HepG2 (cell line): ENCODE measurements around the gene CALR. TPM values are rescaled to one million over a fixed set of nuclear protein-coding genes. Genes with fewer than 3 reads are reported as not detected.
A peak's percentile ranks its signal among the peaks of the same experiment; 100 is the strongest.

Experiments
- CENPX ChIP-seq: sonication (generic); formaldehyde crosslinking; IDR thresholded peaks from 2 replicates; pipeline ENCODE4 v1.9.0; 2021; ENCODE audit warnings: mild to moderate bottlenecking, missing genetic modification reagents, moderate library complexity
- CHD2 ChIP-seq: IDR thresholded peaks from 2 replicates; pipeline ENCODE4 v1.6.1; 2011; ENCODE audit warnings: low read depth, low read length, improper control_type of control experiment
- DMTF1 ChIP-seq: sonication (generic); formaldehyde crosslinking; IDR thresholded peaks from 2 replicates; pipeline ENCODE4 v1.4.0; 2020; ENCODE audit warnings: mild to moderate bottlenecking, missing genetic modification reagents
- ERF ChIP-seq: IDR thresholded peaks from 2 replicates; pipeline ENCODE4 v1.6.1; 2018; ENCODE audit warnings: missing biosample characterization, missing genetic modification reagents
- FLYWCH1 ChIP-seq: sonication (generic); formaldehyde crosslinking; IDR thresholded peaks from 2 replicates; pipeline ENCODE4 v1.8.1; 2023; ENCODE audit warnings: mild to moderate bottlenecking, missing genetic modification reagents
- FOSL2 ChIP-seq: sonication (generic); formaldehyde crosslinking; IDR thresholded peaks from 2 replicates; pipeline ENCODE4 v1.4.0; 2020; ENCODE audit warnings: missing genetic modification reagents
- FOXK1 ChIP-seq: sonication (generic); formaldehyde crosslinking; IDR thresholded peaks from 2 replicates; pipeline ENCODE4 v1.4.0; 2020; ENCODE audit warnings: low read depth, missing genetic modification reagents, borderline replicate concordance
- HNF4A ChIP-seq: sonication (generic); formaldehyde crosslinking; IDR thresholded peaks from 2 replicates; pipeline ENCODE4 v1.4.0; 2020; ENCODE audit warnings: missing genetic modification reagents
- MED8 ChIP-seq: sonication (generic); formaldehyde crosslinking; IDR thresholded peaks from 2 replicates; pipeline ENCODE4 v1.8.1; 2023; ENCODE audit warnings: mild to moderate bottlenecking, missing genetic modification reagents; ENCODE audit not compliant: insufficient replicate concordance
- MEIS2 ChIP-seq: sonication (generic); formaldehyde crosslinking; IDR thresholded peaks from 2 replicates; pipeline ENCODE4 v1.9.0; 2021; ENCODE audit warnings: mild to moderate bottlenecking, missing genetic modification reagents
- MTA3 ChIP-seq: sonication (generic); formaldehyde crosslinking; IDR thresholded peaks from 2 replicates; pipeline ENCODE4 v1.4.0; 2020; ENCODE audit warnings: missing genetic modification reagents
- MYC ChIP-seq: sonication (generic); formaldehyde crosslinking; IDR thresholded peaks from 2 replicates; pipeline ENCODE4 v1.9.0; 2021; ENCODE audit warnings: missing genetic modification reagents, borderline replicate concordance
- RBM39 ChIP-seq: fragments of 200-400 bp; formaldehyde crosslinking; IDR thresholded peaks from one replicate; pipeline ENCODE4 v1.6.1; 2018; ENCODE audit warnings: antibody characterized with exemption, mild to moderate bottlenecking, low read depth, low read length; ENCODE audit not compliant: poor library complexity, severe bottlenecking
- RNF2 ChIP-seq: fragments of 450-650 bp; conservative IDR thresholded peaks from 2 replicates; pipeline ENCODE4 v1.6.1; 2016; ENCODE audit warnings: low read depth
- SALL2 ChIP-seq: sonication (generic); formaldehyde crosslinking; IDR thresholded peaks from 2 replicates; pipeline ENCODE4 v1.8.1; 2023; ENCODE audit warnings: mild to moderate bottlenecking, missing genetic modification reagents, inconsistent platforms
- TAF1 ChIP-seq: sonication (generic); formaldehyde crosslinking; IDR thresholded peaks from 2 replicates; pipeline ENCODE4 v1.4.0; 2020; ENCODE audit warnings: missing genetic modification reagents
- TMF1 ChIP-seq: sonication (generic); formaldehyde crosslinking; IDR thresholded peaks from 2 replicates; pipeline ENCODE4 v1.8.1; 2022; ENCODE audit warnings: low read depth, missing genetic modification reagents
- ZBTB20 ChIP-seq: sonication (generic); formaldehyde crosslinking; IDR thresholded peaks from 2 replicates; pipeline ENCODE4 v1.8.1; 2023; ENCODE audit warnings: missing genetic modification reagents, low read depth, mild to moderate bottlenecking, borderline replicate concordance
- ZBTB42 ChIP-seq: sonication (generic); formaldehyde crosslinking; IDR thresholded peaks from 2 replicates; pipeline ENCODE4 v1.5.0; 2020; ENCODE audit warnings: mild to moderate bottlenecking, missing genetic modification reagents
- ZFP90 ChIP-seq: sonication (generic); formaldehyde crosslinking; IDR thresholded peaks from 2 replicates; pipeline ENCODE4 v1.8.0; 2022; ENCODE audit warnings: missing genetic modification reagents, mild to moderate bottlenecking, inconsistent platforms, borderline replicate concordance
- ZNF12 ChIP-seq: sonication (generic); formaldehyde crosslinking; IDR thresholded peaks from 2 replicates; pipeline ENCODE4 v1.5.0; 2020; ENCODE audit warnings: missing genetic modification reagents
- ZNF230 ChIP-seq: sonication (generic); formaldehyde crosslinking; IDR thresholded peaks from 2 replicates; pipeline ENCODE4 v1.4.0; 2020; ENCODE audit warnings: mild to moderate bottlenecking, missing genetic modification reagents
- ZNF644 ChIP-seq: IDR thresholded peaks from 2 replicates; pipeline ENCODE4 v1.6.1; 2016; ENCODE audit warnings: low read depth
- ZNF672 ChIP-seq: sonication (generic); formaldehyde crosslinking; IDR thresholded peaks from 2 replicates; pipeline ENCODE4 v1.8.1; 2022; ENCODE audit warnings: missing genetic modification reagents
- ZNF720 ChIP-seq: sonication (generic); formaldehyde crosslinking; IDR thresholded peaks from 2 replicates; pipeline ENCODE4 v1.4.0; 2020; ENCODE audit warnings: missing genetic modification reagents
- ZNF788 ChIP-seq: sonication (generic); formaldehyde crosslinking; IDR thresholded peaks from 2 replicates; pipeline ENCODE4 v1.5.0; 2020; ENCODE audit warnings: mild to moderate bottlenecking, missing genetic modification reagents, borderline replicate concordance
- polyA plus RNA-seq, 8 experiments: library from polyadenylated mRNA; depleted of rRNA in 3 of 8; stranded (reverse) in 7 of 8; unstranded in 1 of 8; fragments of >200 nt; fragmentation: Illumina TruSeq in 4 of 8; extraction: Trizol in 4 of 8; gene quantifications; 2 replicates each; pipeline versions ENCODE4 v1.2.1 to v1.2.3, GENCODE V29; 2011 to 2016; ENCODE audit warnings: low read depth in 4 of 8, missing spikeins in 1 of 8, mixed read lengths in 1 of 8; ENCODE audit not compliant: insufficient read depth in 1 of 8
- total RNA-seq, 5 experiments: library from RNA; depleted of rRNA; stranded (reverse); fragments of >200 nt; fragmentation: Illumina TruSeq; extraction: Trizol; gene quantifications; 2 replicates each; pipeline ENCODE4 v1.2.3, GENCODE V29; 2016; ENCODE audit warnings: low read depth in 1 of 5
- TF ChIP-seq, protein P1 (sequence below): sonication (generic); formaldehyde crosslinking; IDR thresholded peaks from 2 replicates; pipeline ENCODE4 v1.8.1; 2023; ENCODE audit warnings: mild to moderate bottlenecking, inconsistent platforms, moderate library complexity, missing genetic modification reagents, borderline replicate concordance

The CALR gene
- total and polyA plus RNA-seq, 2 of the 13 experiments (the other 11 are each of a cell fraction or from before 2014, with no cell fraction given): 898 to 934 TPM

GRCh38 chr19:12938779-12939601 is 581 bp downstream of the CALR start (continued):
- TF ChIP-seq TAF1 (no peak; the same call in none of the 2 replicates), ZNF12 (CRISPR knock-in tag) (no peak), MED8 (CRISPR knock-in tag) (no peak), ZBTB42 (CRISPR knock-in tag) (0 out of 2 replicates have a peak, but pooled peaks have one; percentile 50), ZNF230 (CRISPR knock-in tag) (peak; percentile 75; the same call in 1 of the 2 replicates), ZNF720 (no peak), FOSL2 (0 out of 2 replicates have a peak, but pooled peaks have one; percentile 3), MTA3 (CRISPR knock-in tag) (no peak), MEIS2 (no peak; the same call in 1 of the 2 replicates), ERF (CRISPR knock-in tag) (no peak), CENPX (no peak), HNF4A (CRISPR knock-in tag) (no peak), CHD2 (no peak), ZFP90 (CRISPR knock-in tag) (no peak), ZNF644 (CRISPR knock-in tag) (no peak), RNF2 (no peak), TMF1 (CRISPR knock-in tag) (no peak), ZNF672 (CRISPR knock-in tag) (no peak), RBM39 (peak; percentile 11), FOXK1 (CRISPR knock-in tag) (no peak), ZBTB20 (CRISPR knock-in tag) (no peak), FLYWCH1 (CRISPR knock-in tag) (no peak), DMTF1 (CRISPR knock-in tag) (no peak), SALL2 (CRISPR knock-in tag) (no peak; the same call in 1 of the 2 replicates), MYC (CRISPR knock-in tag) (no peak), ZNF788 (CRISPR knock-in tag) (0 out of 2 replicates have a peak, but pooled peaks have one; percentile 0)
- TF ChIP-seq, protein P1, sequence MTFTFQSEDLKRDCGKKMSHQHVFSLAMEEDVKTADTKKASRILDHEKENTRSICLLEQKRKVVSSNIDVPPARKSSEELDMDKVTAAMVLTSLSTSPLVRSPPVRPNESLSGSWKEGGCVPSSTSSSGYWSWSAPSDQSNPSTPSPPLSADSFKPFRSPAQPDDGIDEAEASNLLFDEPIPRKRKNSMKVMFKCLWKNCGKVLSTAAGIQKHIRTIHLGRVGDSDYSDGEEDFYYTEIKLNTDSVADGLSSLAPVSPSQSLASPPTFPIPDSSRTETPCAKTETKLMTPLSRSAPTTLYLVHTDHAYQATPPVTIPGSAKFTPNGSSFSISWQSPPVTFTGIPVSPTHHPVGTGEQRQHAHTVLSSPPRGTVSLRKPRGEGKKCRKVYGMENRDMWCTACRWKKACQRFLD (CRISPR knock-in tag): 0 out of 2 replicates have a peak, but pooled peaks have one; percentile 7
